ENCODE results near the gene SNORC.
"Not testable (repeated sequence)": the region's sequence is repeated elsewhere in the genome, so short reads cannot be mapped to it uniquely, and the experiment has no call there.

SNORC gene

DNA sequence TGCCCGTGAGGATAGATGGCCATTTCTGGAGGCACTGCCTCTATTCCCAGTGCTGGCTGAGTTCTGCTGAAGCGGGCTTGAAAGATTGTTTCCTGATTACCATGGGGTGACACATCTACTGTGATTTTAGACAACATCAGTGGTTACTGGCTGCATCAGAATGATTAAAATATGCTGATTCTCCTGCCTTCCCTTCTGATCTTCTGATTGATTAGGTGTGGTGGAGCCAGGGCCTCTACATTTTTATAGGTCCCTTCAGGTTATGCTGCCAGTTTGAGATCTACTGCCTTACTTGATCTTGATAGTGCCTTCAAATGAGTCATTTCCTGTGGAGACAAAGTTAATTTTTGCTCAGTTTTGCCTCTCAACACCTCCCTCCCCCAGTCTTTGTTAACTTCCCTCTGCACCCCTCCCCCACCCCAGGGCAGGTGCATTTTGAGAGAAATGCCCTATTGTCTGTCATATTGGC, 31.6 kb upstream of the SNORC start:
- DNase-seq (ENCODE audit: extremely low read depth, low read depth): no peak
- H3K4me3 ChIP-seq (replicated peaks; ENCODE audit: low read depth, low read length): no peak overlapping the region
- TF ChIP-seq, protein P1, sequence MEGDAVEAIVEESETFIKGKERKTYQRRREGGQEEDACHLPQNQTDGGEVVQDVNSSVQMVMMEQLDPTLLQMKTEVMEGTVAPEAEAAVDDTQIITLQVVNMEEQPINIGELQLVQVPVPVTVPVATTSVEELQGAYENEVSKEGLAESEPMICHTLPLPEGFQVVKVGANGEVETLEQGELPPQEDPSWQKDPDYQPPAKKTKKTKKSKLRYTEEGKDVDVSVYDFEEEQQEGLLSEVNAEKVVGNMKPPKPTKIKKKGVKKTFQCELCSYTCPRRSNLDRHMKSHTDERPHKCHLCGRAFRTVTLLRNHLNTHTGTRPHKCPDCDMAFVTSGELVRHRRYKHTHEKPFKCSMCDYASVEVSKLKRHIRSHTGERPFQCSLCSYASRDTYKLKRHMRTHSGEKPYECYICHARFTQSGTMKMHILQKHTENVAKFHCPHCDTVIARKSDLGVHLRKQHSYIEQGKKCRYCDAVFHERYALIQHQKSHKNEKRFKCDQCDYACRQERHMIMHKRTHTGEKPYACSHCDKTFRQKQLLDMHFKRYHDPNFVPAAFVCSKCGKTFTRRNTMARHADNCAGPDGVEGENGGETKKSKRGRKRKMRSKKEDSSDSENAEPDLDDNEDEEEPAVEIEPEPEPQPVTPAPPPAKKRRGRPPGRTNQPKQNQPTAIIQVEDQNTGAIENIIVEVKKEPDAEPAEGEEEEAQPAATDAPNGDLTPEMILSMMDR (IDR thresholded peaks at IDR 0.05; ENCODE audit: low read depth, low read length, missing control alignments): no peak

DNA sequence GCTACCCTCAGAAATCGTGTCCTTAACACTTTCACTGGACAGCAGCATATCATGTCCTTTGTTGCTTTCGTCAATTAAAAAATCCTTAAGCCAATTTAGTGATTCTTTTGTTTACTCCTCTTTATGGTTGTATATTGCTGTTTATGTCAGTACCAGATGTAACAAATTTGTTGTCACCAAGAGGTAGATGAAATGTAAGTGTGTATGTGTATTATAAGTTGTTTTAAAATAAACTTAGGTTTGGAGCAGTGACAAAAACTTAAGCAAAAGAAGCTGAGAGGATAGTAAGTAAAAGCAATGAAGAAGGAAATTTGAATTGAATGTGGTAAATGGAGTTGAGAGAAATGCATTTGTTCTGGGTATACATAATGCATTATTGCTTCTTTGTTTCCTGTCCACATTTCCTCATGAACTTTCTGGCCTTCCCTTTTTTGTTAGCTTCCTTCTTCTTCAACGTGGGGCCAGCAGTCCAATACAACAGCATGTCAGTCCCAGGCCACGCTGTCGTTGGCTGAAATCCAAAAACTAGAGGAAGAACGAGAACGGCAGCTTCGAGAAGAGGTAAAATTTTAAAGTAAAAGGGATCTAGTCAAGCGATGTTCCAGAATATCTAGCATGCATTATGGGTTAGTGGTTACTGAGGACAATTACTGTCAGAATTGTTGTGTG, 30.5 kb upstream of the SNORC start:
- TF ChIP-seq, protein P1 (IDR thresholded peaks at IDR 0.05; ENCODE audit: low read depth, low read length, missing control alignments): no peak
- no peak overlapping the region for H3K4me3 ChIP-seq (replicated peaks; ENCODE audit: low read depth, low read length)
- DNase-seq (ENCODE audit: extremely low read depth, low read depth): no peak

- DNase-seq (ENCODE audit: extremely low read depth, low read depth): no peak
- TF ChIP-seq, protein P1 (IDR thresholded peaks at IDR 0.05; ENCODE audit: low read depth, low read length, missing control alignments): no peak
Observed at GRCh38 chr2:232842689-232843088, 27.4 kb upstream of the SNORC start.

GRCh38 chr2:232843834-232844233, 26.2 kb upstream of the SNORC start:
- no peak overlapping the region for H3K4me3 ChIP-seq (replicated peaks; ENCODE audit: low read depth, low read length)
- no peak for DNase-seq (ENCODE audit: extremely low read depth, low read depth)
- TF ChIP-seq, protein P1 (IDR thresholded peaks at IDR 0.05; ENCODE audit: low read depth, low read length, missing control alignments): no peak

More at GRCh38 chr2:232842689-232843088, 27.4 kb upstream of the SNORC start:
- no peak overlapping the region for H3K4me3 ChIP-seq (replicated peaks; ENCODE audit: low read depth, low read length)

GRCh38 chr2:232846055-232846454, 24.0 kb upstream of the SNORC start:
- DNase-seq (ENCODE audit: extremely low read depth, low read depth): no peak
- no peak overlapping the region for H3K4me3 ChIP-seq (replicated peaks; ENCODE audit: low read depth, low read length)
- TF ChIP-seq, protein P1 (IDR thresholded peaks at IDR 0.05; ENCODE audit: low read depth, low read length, missing control alignments): no peak

GRCh38 chr2:232850039-232850438, 20.0 kb upstream of the SNORC start:
- H3K4me3 ChIP-seq (replicated peaks; ENCODE audit: low read depth, low read length): no peak overlapping the region
- TF ChIP-seq, protein P1 (IDR thresholded peaks at IDR 0.05; ENCODE audit: low read depth, low read length, missing control alignments): no peak
- DNase-seq (ENCODE audit: extremely low read depth, low read depth): no peak

- H3K4me3 ChIP-seq (replicated peaks; ENCODE audit: low read depth, low read length); DNase-seq (ENCODE audit: extremely low read depth, low read depth): not testable (repeated sequence)
Observed at GRCh38 chr2:232852081-232852480, 18.0 kb upstream of the SNORC start.

Data from HFF-Myc (cell line).